NCI-H510A (cell line): ENCODE results near the gene FSD2.
"Not testable (repeated sequence)": the region's sequence is repeated elsewhere in the genome, so short reads cannot be mapped to it uniquely, and the experiment has no call there.

Source experiments
- DNase-seq: peaks from one replicate; lab custom pipeline; 2025; lab: John Stamatoyannopoulos, UW

FSD2 gene

GRCh38 chr15:82830427-82831173 lies 24.7 kb upstream of the FSD2 start:
- no peak for DNase-seq

DNA sequence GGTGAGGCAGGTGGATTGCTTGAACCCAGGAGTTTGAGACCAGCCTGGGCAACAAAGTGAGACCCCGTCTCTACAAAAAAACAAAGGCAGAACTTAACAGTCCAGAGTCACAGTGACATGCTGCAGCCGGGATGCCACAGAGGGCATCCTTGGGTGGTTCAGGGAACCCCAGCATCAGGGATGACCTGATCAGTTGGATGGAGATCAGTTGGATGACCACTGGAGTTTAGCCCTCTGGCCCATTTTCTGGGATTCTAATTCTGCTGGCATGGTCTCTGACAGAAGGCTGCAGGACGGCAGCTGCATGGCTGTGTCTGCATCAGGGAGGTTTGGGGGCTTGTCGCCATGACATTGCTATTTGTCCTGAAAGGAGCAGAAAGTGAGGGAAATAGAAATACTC lies 23.4 kb upstream of the FSD2 start:
- no peak for DNase-seq

DNA sequence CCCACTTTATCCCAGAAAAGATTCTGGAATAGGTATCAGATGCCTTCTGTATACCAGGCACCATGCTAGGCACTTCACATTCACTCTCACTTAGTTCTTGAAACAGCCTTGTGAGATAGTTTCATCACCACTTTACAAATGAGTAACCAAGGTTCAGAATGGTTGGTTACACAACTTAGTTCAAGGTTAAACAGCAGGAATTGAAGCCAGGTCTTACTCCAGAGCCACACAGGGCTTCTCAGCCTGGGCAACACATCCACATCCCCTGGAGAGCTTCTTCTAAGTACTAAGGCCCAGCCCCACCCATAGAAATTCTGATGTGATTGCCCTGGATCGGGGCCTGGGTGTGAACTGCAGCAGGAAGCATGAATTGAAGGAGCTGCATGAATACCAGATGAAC lies 22.2 kb upstream of the FSD2 start:
- no peak for DNase-seq

- no peak for DNase-seq
These were observed 17.2 kb upstream of the FSD2 start for GRCh38 chr15:82823049-82823448.

- DNase-seq: not testable (repeated sequence)
These were observed 16.0 kb upstream of the FSD2 start for GRCh38 chr15:82821851-82822250.

DNA sequence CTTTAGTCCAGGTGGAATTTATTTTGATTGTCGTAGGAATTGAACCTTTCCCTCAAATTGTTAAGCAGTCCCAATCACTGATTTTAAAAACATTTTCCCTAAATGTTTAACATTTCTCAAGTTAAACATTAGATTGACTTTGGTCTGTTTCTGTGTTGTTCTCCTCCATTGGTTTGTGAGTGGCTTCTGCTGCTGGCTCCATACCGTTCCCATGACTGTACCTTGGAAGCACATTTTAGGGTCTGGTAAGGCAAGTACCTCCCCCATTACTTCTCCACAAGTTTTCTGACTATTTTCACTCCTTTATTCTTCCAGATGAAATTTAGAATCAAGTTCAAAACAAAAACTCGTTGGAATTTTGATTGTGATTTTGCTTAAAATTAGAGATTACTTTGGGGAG lies 15.5 kb upstream of the FSD2 start:
- DNase-seq: not testable (repeated sequence)

GRCh38 chr15:82820128-82820527 lies 14.3 kb upstream of the FSD2 start:
- DNase-seq: no peak

GRCh38 chr15:82812994-82813393 lies 7.1 kb upstream of the FSD2 start:
- DNase-seq: no peak

DNA sequence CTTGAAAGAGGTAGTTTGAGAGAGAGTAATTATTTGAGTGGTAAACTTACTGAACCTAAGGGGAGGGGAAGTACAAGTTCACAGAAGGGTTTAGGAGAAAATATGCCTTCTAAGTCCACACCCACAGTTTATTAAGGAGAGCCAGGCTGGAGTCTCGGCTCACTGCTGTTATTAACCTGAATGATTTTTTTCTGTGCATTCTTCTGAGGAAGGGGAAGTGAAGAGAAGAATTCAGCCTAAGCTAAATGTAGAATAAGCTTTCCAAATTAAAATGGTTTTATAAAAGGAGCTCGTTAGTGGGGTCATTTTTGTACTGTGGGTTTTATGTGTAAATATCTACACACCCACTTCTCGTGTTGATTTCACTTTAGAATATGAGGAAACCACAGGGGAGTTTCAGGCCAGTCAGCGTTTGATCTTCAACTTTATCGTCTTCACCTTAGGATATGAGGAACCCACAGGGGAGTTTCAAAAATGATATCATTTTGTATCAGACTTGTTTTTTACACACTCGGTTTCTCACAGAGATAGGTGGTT lies 5.1 kb upstream of the FSD2 start:
- DNase-seq: no peak

DNA sequence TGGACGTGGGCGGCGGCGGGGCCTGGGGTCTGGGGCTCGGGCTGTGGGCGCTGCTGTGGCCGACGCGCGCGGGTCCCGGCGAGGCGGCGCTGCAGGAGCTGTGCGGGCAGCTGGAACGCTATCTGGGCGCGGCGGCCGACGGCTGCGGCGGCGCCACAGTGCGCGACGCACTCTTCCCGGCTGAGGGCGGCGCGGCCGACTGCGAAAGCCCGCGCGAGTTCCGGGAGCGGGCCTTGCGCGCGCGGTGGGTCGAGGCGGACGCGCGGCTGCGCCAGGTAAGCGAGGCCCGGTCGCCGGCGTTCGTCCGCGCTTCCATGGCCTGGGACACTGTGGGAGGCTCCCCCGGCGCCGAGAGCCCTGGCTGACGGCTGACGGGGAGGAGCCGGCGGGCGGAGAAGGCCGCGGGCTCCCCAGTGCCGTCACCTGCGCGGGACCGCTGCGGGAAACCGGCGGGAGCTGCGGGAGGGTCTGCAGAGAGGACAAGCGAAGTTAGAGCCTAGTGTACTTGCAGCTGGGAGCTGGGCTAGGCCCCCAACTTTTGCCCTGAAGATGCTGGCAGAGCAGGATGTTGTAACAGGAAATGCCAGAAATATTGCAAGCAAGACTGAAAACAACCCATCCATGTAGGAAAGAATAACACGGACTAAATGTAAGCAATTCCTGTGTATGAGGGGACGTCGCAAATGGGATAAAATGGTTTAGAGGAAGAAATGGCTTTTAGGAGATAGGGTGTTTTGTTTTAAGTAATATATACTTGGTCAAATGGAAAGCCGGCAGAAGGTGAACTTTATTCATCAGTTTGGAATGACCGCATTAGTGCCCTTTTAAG lies 4.4 kb upstream of the FSD2 start:
- DNase-seq: no peak

DNA sequence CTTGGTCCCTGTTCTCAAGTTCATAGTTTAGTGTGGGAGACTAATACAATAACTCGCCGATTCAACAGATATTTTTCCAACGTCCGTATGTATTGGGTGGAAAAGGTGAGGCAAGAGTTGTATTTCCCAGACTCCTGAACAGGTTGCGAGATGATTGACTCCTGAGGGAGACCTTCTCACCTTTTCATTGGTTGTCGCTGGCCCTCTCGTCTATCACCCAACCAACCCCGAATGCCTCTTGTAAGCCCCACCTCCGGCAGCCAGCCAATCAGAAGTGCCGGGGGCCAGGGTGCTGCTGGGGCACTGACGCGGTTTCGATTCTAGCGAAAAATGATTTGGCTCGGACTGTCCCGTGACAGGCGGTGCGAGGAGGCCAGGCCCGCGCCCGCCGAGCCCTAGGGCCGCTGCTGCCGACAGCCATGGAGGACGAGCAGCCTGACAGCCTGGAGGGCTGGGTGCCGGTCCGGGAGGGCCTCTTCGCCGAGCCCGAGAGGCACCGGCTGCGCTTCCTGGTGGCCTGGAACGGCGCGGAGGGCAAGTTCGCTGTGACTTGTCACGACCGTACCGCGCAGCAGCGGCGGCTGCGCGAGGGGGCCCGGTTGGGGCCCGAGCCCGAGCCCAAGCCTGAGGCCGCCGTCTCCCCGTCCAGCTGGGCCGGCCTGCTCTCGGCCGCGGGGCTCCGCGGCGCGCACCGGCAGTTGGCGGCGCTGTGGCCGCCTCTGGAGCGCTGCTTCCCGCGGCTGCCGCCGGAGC lies 3.6 kb upstream of the FSD2 start, which contains the start of gene WHAMM:
Gene WHAMM (plus strand): TSS at position 321 of the 753 bp plus-strand sequence. CDS start 99 bp downstream, at position 420.
- DNase-seq: peak; percentile 86

- DNase-seq: no peak
These were observed 2.8 kb upstream of the FSD2 start for GRCh38 chr15:82808634-82809041.

DNA sequence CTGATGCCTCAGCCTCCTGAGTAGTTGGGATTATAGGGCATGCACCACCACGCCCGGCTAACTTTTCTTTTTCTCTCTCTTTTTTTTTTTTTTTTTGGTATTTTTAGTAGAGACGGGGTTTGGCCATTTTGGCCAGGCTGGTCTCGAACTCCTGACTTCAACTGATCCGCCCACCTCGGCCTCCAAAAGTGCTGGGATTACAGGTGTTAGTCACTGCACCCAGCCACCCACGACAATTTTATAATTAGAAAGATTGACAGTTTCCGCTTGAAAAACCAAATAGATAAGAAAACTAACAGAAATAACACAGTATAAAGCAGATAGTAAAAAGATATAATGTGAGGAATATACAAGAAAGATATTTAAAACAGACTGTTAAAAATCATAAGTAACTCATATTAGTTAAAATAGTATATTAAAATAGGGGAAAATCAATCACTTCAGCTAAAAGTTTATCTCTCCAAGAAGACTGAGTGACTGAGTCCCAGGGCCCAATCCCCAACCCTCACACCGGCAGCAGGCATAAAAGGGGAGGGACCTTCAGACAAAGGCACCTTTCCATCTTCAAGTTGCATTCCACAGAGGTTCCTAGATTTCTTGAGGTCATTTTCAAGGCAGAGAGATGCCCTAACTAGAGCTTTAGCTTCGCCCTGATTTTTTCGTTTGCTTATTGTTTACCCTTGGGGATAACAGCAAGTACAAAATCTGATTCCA lies 2.2 kb upstream of the FSD2 start:
- no peak for DNase-seq

DNA sequence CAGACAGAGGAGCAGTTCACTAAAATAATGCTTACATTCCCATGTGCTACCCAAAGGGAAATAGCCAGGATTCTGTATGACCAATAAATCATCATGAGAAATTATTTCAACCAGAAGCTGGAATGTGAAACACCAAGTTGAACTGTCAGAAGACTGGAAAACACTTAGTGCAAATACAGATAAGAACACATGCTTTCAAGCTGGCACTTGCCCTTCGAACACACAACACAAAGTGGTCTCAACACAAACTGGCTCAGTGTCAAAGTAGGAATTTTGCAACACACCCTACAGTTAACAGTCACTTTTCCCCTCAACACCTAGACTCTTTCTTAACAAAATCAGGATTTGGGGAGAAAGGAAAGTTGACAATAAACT lies 1.3 kb downstream of the FSD2 start:
- no peak for DNase-seq

DNA sequence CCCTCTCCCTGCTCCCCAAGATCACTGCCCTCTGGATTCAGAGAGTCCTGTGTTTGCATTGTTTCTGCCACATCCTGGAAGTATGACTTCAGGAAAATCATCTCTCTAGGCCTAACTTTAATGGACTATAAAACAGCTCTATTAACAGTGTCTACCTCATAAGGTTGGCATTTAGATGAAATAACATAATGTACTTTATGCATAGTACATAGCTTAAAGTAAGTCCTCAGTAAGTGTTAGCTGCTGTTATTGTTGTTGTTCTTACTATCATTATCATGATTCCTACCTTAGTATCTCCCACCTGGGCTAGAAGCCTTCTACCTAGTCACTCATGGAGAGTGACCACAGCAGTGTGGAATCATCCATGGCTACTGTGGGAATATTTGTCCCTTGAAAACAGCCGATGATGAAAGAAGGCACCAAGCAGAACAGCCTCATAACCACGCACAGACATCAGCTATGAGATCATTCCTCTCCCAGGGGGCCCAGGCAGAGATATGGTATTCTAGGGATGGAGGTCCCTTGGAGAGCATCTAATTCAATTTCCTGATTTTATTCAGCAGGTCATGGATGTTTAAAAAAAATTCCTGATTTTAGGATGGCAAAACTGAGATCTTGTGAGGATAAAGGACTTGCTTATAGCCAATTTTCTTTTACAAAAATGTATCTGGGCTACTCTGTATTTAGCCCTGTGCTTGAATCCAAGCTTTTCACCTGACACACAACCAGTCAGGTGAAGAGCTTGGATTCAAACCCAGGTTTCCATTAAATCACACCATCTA lies 1.9 kb downstream of the FSD2 start:
- no peak for DNase-seq

GRCh38 chr15:82802497-82802896 lies 3.4 kb downstream of the FSD2 start:
- no peak for DNase-seq

- no peak for DNase-seq
These were observed 6.6 kb downstream of the FSD2 start for GRCh38 chr15:82799183-82799841.

DNA sequence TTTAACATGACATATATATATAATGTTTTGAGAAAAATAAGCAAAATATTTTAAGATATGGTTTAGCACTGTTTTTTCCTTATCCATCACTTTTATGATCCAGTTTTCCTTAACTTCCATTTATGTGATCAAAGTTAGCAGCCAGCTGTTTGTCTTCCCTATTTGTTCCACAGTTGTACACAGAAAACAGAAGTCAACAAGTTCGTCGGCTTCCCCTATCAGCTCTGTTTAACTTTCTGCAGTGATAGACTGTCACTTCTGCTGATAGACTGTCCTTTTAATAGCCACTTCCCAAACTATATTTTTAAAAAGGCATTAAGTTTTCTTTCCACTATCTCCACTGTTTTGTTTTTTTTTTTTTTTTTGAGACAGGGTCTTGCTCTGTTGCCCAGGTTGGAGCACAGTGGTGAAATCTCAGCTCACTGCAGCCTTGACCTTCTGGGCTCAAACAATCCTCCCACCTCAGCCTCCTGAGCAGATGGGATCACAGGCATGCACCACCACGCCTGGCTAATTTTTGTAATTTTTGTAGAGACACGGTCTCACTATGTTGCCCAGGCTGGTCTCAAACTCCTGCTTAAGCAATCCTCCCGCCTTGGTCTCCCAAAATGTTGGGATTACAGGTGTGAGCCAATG lies 7.2 kb downstream of the FSD2 start:
- DNase-seq: no peak

GRCh38 chr15:82798104-82798503 lies 7.8 kb downstream of the FSD2 start:
- DNase-seq: no peak

DNA sequence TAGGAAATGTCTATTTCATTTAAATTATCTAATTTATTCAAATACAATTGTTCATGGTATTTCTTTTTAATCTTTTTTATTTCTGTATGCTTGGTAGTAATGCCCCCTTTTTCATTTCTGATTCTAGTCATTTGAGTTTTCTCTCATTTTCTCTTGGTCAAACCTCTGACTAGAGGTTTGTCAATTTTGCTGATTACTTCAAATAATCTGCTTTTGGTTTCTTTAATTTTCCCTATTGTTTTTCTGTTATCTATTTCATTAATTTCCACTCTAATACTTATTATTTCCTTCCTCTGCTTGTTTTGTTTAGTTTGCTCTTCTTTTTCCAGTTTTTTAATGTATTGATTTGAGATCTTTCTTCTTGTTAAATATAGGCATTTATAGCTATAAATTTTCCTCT lies 12.1 kb downstream of the FSD2 start:
- no peak for DNase-seq
